Putamen (tissue), 1 donor: ENCODE data around the gene MYO9B.

Experiments
- DNase-seq: peaks from one replicate; pipeline ENCODE4 v3.0.0-alpha.2; 2016; ENCODE audit warnings: low spot score

Gene MYO9B

DNA sequence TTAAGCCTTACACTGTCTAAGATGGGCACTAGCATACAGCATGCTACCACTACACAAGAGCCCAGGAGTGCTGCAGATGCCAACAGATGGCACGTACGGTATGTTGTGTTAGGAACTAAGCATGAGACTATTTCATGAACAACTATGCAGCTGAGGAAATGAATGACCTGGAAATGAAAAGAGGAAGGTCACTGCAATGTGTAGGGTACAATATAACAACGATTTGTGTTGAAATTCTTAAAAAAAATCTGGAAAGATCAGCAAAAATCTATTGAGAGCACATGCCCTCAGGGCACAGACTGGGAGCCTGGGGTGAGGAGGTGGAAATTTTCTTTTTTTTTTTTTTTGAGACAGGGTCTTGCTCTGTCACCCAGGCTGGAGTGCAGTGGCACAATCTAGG lies 14.8 kb upstream of the MYO9B start:
- no peak for DNase-seq

DNA sequence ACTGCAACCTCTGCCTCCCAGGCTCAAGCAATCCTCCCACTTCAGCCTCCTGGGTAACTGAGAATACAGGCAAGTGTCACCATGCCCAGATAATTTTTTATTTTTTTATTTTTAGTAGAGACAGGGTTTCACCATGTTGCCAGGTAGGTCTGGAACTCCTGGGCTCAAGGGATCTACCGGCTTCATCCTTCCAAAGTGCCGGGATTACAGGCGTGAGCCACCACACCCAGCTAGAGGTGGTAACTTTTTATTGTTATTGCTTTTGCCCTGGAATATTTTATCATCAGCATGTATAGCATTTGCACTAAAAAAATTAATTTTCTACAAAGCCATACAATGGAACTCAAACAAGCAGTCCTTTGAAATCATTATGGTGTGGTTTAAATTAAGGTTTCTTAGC lies 14.4 kb upstream of the MYO9B start:
- no peak for DNase-seq

DNA sequence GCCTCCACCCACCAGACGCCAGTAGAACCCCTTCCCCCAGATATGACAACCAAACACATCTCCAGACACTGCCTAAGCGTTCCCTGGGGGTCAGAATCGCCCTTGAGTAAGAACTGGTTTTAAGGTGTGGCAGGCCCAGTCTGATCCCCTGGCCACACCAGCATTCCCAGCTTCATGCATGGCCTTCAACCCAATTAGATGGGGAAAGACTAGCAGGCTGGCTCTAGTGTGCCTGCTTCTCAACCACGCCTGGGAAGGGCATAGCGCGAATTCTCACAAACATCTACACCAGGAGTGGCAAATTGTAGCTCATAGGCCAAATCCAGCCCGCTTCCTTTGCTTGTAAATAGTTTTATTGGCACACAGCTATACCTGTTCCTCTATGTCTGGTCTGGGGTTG lies 13.9 kb upstream of the MYO9B start:
- DNase-seq = no peak

DNA sequence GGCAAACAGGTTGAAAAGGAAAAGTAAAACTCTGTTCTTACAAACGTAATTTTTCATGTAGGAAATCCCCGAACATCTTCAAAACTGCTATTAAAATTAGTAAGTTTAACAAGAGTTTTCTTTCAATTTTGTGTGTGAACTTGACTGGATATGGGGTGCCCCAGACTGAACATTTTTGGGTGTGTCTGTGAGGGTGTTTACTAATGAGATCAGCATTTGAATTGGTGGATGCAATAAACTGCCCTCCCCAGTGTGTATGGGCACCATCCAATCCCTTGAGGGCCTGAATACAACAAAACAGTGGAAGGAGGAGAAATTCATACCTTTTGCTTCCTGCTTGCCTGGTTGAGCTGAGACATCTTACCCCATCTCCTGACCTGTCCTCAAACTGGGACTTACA lies 12.1 kb upstream of the MYO9B start:
- DNase-seq = no peak

DNA sequence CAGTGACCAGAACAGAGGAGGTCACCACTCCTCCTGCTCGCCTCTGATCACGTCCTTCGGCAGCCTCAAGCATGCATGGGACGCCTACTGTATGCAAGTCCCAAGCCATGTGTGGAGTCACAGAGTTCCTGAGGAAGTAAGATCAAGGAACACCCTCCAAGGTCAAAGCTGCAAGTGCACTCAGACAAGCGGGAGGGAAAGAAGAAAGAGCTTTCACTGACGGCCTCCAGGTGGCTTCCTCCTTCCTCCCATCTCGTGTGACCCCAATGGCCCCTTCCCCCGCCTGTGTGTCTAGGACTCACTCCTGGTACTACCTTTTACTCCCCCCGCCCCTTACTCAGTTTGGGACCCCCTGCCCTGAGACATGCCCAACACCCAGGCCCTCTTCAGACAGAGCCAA lies 6.4 kb upstream of the MYO9B start:
- no peak for DNase-seq

DNA sequence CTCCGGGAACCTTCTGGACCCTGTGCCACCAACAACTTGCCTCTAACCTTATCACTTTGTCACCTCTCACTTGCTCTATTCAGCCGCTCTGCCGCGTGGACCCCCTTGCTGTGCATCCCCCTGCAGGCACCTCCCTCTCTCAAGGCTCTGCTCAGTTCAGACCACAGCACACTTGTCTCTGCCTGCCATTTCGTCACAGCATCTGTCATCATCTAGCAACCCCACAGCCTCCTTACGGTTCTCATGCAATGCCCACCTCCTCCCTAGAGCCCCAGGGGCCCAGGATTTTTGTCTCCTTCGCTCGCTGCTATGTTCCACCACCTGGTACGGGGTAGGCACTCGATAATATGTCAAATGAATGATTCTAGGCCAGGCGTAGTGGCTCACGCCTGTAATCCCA lies 5.2 kb upstream of the MYO9B start:
- no peak for DNase-seq

DNA sequence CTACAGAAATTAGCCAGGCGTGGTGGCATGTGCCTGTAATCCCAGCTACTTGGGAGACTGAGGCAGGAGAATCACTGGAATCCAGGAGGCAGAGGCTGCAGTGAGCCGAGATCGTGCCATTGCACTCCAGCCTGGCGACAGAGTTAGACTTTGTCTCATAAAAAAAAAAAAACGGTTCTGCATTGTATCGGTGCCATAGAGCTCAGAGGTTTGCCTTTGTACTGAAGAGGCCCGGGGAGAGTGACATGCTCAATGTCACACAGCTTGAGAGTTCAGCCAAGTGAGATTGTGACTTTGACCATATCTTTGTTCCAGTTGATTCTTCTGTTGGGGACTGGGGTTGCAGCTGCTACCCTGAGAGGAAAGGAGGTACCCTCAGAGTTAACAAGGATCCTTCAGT lies 4.7 kb upstream of the MYO9B start:
- no peak for DNase-seq

DNA sequence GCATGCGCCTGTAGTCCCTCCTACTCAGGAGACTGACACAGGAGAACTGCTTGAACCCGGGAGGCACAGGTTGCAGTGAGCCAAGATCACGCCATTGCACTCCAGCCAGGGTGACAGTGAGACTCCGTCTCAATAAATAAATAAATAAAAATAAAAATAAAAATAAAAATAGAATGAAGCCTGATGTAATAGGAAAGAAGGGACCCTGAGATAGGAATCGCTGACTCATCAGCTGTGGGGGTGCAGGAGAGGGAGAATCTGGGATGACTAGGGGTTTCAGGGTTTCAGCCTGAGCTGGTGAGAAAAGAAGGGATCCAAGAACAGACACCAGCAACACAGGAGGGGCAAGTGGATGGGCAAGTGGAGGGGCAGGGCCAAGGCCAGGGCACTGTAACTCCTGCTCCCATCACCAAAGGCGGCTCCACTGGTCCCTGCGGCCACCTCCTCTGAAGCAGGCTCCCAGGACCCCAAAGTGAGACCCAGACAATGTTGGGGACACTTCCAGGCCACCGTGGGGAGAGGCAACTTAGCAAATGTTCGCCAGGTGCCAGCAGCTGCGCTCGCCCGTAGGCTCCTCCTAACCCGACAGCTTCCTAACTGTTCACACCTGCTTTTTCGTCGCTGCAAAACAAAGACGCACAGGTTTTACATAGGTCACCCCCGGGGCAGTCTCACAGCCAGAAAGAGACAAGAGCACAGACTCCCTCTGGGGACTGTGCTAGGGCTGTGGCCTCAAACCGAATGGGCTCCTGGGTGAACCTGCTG lies 1.5 kb upstream of the MYO9B start:
- DNase-seq = no peak

DNA sequence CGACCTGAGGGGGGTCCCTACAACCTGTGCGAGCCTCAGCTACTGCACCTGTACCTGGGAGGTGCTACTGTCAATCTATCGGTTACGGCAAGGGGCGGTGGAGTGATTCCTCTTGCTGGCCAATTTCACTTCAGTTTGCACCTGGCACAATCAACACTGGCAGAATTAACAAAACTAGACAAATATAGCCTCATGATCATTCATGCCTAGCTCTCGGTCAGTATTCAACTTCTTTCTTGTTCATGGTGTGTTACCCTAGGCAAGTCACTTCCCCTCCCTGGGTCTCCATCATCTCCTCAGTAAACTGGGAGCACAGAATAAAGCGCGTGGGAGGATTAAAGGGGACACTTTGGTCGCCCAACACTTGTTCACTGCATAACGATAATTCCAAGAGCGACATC lies 943 bp upstream of the MYO9B start:
- no peak for DNase-seq

DNA sequence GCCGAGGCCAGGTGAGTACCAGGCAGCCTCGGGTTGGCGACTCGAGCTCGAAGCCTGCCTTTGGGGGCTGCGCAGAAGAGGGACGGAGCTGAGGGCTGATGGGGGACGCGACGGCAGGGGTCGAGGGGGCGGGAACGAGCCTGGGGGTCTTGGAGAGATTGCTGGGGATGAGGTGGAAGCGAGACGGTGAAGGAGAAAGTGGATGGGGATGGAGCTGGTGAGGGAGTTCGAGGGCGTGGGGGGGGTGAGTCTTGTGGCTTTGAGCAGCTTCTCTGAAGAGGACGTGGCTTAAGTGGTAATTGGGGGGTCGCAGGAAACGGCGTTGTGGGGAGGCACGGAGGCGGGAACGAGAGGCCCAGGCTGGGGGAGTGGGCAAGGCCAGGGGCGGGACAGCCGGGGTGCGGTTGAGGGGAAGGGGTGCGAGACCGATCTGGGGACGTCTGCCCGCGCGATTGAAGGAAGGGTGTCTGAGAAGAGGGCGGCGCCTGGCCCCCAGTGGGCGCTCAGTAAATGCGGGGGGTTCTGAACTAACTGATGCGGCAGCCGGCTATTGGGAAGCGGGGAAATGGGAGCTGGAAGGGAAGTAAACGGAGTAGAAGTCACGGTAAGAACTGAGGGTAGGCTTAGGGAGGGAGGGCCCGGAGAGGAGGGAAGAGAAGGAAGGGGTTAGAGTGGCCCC lies 426 bp downstream of the MYO9B start:
- DNase-seq = no peak

DNA sequence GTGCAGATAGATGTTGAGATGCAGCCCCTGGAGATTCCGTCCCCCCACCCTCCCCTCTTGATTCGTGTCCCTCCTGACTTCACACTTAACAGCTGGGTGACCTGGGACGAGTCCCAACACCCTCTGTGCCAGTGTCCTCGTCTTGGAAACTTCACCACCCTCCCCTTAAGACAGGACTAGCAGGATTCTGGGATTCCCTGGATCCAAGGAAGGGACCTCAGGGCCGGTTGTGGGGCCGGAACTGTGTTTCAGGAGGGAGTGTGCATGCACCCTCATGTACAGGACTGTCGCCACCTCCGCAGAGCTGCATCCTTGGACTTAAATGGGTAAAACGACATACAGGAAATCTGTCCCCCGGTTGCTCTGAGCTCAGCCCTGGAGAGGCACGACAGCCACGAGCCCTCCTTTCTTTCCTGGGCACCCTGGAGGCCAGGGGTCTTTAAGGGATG lies 990 bp downstream of the MYO9B start:
- no peak for DNase-seq

DNA sequence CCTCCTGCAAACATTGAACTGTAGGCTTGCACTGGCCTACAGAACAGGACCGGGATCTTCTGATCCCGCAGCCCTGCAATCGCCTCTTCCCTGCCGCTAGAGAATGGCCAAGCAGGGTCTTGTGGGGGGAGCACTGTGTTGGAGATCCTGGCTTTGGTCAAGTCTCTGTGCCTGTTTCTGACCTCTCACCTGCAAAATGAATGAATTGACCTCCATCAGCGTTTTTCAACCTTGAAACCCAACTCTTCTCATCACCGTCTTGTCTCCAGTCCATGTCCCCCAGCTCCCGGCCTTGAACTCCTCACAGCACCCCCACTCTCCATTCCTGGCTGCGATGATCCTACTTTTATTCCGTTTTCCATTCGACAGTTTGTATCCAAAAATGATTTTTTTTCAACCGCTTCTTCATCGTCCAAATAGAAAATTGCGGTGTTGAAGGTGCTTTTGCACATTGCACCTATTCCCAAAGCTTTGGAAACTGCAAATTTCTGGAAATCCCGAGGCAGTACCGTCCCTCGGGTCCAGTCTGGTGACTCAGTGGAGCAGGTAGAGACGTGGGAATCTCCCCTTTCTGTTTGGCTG lies 2.0 kb downstream of the MYO9B start:
- no peak for DNase-seq

DNA sequence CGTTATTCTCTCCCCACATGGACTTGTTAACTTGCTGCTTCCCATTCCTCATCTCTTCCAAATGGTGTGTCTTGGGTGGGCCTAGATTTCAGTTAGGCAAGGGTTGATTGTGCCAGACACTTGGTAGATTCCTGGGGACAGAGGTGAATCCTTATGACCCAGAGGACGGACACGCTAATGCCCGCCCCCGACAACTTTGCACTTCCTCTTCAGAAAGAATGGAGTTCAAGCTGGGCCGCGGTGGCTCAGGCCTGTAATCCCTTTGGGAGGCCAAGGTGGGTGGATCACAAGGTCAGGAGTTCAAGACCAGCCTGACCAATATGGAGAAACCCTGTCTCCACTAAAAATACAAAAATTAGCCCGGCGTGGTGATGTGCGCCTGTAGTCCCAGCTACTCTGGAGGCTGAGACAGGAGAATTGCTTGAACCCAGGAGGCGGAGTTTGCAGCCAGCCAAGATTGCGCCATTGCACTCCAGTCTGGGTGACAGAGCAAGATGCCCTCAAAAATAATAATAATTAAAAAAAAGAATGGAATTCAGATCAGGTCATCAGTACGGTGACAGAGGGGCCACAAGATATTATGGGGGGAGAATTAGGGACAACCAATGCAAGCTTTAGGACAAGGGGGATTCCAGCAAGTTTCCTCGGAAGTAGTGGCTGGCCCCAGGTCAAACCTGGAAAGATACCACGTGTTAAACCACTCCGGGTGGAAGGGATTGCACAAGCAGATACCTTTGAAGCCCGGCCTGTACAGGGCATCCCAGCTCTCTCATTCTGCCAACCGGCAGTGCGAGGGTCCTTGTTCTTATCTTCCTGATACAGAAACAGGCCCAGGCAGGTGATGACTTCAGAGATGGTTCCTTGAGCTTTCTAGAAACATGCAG lies 2.7 kb downstream of the MYO9B start:
- no peak for DNase-seq

DNA sequence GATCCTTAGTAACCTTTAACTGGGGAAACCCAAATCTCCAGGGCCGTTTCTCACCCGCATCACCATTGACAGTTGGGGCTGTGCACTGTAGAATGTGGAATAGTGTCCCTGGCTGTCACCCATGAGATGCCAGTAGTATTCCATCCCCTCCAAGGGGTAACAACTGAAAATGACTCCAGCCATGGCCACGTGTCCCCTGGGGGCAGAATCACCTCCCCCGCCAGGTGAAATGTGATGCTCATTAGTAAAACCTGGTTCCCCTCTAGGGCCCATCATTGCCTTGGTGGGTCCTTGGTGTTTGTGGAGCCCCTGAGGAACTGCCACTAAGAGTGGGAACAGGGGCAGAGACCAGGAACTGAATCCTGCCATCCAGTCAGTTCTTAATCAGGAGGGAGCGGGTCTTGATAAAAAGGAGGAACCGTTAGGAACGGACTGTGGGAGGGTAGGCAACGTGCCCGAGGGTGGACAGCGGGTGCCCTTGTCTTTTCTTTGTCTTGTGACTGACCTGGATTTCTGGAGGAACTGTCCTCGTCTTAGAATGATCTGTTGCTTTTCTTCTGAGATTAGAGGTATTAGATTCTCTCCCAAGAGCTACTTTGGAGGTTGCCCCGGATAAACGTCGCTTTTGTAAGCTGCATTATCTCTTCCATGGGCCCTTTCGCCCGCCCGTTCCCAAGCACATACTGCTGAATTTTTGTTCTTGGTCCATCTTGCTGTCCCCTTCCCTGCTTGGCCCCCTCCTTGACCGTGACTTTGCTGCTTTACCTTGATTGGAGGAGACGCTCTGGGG lies 3.5 kb downstream of the MYO9B start:
- DNase-seq = no peak

DNA sequence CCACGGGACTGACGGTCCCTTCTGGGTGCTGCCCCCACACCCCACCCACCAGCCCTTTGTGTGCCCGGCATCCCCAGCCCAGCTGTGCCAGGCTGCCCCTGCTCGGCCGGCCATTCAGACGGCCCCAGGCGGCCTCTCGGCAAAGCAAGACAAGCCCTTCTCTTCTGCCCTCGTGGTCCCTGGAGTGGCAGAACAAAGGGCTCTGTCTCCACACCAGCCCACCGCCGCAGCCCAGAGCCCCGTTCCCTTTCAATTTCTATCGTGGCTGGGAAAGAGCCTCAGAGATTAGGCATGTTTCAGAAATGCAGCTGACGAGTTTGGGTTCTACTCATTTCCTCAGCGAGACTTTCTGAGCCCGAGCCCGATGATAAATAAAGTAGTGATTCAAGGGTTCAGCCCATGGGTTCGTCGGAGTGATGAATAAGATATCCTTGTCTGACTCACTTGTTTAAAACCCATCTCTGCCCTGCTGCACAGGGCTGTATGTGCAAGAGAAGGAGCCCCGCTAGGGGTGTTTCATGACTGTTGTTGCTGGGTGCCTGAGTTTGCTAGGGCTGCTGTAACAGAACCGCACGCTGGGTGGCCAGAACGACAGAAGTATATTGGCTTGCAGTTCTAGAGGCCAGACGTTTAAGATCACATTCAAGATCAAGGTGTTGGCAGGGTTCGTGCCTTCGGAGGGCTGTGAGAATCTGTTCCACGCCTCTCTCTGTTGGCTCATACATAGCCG lies 4.3 kb downstream of the MYO9B start:
- peak; percentile 85 for DNase-seq

DNA sequence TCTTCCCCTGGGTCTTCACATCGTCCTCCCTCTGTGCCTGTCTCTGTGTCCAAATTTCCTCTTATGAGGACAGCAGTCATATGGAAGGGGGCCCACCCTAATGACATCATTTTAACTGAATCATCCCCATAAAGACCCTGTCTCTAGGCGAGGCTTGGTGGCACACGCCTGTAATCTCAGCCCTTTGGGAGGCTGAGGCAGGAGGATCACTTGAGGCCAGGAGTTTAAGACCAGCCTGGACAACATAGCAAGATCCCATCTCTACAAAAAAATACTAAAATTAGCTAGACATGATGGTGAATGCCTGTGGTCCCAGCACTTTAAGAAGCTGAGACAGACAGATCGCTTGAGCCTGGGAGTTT lies 4.8 kb downstream of the MYO9B start:
- DNase-seq = no peak

DNA sequence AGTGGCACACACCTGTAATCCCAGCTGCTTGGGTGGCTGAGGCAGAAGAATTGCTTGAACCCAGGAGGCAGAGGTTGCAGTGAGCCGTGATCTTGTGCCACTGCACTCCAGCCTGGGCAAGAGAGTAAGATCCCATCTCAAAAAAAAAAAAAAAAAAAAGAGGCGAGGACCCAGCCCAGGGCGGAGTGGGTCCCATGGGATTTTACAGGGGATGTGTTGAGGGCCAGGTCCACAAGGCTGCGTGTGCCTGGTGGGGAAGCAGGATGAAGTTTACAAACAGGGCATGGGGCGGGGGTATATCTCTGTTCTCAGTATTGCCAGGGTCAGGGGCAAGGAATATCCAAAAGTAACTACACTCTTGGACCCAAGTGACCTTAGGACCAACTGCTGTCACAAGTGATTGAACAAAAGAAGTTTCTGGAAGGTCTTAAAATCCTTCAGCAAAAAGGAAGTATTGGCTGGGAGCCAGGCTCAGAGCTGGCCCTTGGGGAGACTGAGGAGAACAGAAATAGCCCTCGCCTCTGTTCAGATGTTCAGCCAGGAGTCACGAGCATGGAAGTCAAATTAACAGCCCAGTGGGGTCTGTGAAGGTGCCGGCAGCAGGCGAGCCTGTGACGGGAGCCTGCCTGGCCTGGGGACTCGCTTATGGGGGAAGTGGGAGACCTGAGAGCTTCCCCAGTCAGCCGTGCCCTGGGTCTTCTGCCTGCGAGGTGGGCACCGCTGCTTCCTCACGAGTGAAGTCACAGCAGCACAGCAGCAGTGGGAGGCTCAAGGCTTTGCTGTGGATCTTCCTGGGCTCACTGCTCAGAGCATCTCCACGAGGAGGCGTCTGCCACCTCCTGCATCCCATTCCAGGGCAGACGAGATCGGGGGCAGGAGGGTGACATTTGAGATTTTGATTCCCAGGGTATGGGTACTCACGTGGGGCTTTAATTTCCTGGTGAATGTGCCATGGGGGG lies 6.4 kb downstream of the MYO9B start:
- no peak for DNase-seq

DNA sequence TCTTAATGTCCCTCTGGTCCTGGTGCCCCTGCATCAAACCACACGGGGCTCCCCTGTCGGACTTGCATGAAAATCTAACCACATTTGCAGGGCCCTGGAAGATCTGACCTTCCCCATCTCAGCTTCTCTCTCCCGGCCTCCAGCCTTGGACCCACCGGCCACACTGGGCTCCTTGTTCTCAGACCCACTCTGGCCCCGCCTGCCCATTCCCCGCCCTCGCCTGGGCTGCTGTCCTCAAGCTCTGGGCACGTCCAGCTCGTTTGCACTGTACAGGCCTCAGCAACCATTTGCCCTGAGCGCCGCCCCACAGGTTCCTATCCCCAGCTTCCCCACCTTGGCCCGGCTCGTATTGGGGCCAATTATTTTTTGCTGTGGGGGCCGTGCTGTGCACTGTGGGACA lies 10.5 kb downstream of the MYO9B start:
- DNase-seq = peak; percentile 88

DNA sequence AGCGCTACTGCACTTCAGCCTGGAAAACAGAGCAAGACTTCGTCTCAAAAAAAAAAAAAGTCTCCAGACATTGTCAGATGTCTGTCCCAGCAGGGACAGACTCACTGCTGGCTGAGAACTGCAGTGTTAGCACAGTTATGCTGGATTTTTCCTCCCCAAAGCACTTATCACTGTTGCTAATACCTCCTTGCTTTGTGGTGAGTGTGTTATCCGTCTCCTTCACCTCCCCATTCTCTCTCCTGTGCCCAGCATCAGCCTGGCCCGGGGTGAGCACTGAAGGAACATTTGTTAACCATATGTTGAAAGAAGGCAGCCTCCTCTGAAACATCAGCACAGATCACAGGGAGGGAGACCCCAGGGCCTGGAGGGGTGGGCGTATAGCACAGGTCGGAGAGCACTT lies 11.3 kb downstream of the MYO9B start:
- DNase-seq = no peak

DNA sequence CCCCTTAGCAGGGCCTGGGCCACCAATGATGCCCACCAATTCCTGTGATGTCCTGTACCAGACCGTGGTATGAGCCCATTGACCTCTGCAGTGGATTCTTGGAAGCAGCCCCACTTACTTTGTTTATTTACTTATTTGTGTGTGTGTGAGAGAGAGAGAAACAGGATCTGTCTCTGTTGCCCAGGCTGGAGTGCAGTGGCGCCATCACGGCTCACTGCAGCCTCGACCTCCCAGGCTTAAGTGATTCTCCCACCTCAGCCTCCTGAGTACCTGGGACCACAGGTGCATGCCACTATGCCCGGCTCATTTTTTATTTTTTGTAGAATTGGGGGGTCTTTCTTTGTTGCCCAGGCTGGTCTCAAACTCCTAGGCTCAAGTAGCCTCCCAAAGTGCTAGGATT lies 13.0 kb downstream of the MYO9B start:
- no peak for DNase-seq
